Mucosa of descending colon (tissue), 3 donors: Measurements from ENCODE around the gene SREBF2. TPM values are rescaled to one million over a fixed set of nuclear protein-coding genes. Genes with fewer than 3 reads are reported as not detected.

Experiments used
- ATAC-seq: fragments of 200-7000 bp; cut with Tn5 transposase; one replicate; pipeline ENCODE4 v1.9.1; 2020; ENCODE audit warnings: mild to moderate bottlenecking, moderate library complexity
- DNase-seq, 3 donors: peaks; one replicate each; pipeline ENCODE4 v3.0.0-alpha.2; 2020
- H3K36me3 ChIP-seq: fragments of 200-600 bp; one replicate; pipeline ENCODE4 v1.8.0; 2021; ENCODE audit warnings: low read depth, mild to moderate bottlenecking
- H3K4me1 ChIP-seq: fragments of 200-600 bp; one replicate; pipeline ENCODE4 v1.8.0; 2021; ENCODE audit warnings: low read depth, mild to moderate bottlenecking
- H3K4me3 ChIP-seq: fragments of 200-600 bp; one replicate; pipeline ENCODE4 v1.8.0; 2021; ENCODE audit warnings: mild to moderate bottlenecking
- H3K9me3 ChIP-seq: fragments of 200-600 bp; one replicate; pipeline ENCODE4 v1.8.0; 2021; ENCODE audit warnings: mild to moderate bottlenecking
- intact Hi-C, 2 donors: fragments of 100-400 bp; cut with DNase I in 1 of 2; cut with micrococcal nuclease in 1 of 2; formaldehyde crosslinking; loops; one replicate each; pipeline versions ENCODE4 v1.11.0 to v1.11.1; 2022; cut with DNase I, micrococcal nuclease
- total RNA-seq, 3 donors: library from RNA; stranded (reverse); fragmentation: NEBNext Ultra II Directional in 2 of 3; extraction: Animal tissue kit (Norgen Biotek cat#: 25700) in 2 of 3; gene quantifications; one replicate each; pipeline versions ENCODE4 v1.2.1 to v1.2.4, GENCODE V29; 2021 to 2023
- TF ChIP-seq, protein P1 (sequence below): fragments of 200-600 bp; IDR thresholded peaks from one replicate; pipeline ENCODE4 v1.8.0; 2022; ENCODE audit warnings: antibody characterized with exemption, mild to moderate bottlenecking
- donor health status: DM: no; HTN: no; CAD: no; lungs with moderate emphysema.
- donor health status: DM: no; HTN: no; CAD: no.
- donor health status: DM: no; HTN: yes; CAD: no.

SREBF2 gene
- total RNA-seq, 3 donors from 2014 or later: 139 to 254 (median 169) TPM

DNA sequence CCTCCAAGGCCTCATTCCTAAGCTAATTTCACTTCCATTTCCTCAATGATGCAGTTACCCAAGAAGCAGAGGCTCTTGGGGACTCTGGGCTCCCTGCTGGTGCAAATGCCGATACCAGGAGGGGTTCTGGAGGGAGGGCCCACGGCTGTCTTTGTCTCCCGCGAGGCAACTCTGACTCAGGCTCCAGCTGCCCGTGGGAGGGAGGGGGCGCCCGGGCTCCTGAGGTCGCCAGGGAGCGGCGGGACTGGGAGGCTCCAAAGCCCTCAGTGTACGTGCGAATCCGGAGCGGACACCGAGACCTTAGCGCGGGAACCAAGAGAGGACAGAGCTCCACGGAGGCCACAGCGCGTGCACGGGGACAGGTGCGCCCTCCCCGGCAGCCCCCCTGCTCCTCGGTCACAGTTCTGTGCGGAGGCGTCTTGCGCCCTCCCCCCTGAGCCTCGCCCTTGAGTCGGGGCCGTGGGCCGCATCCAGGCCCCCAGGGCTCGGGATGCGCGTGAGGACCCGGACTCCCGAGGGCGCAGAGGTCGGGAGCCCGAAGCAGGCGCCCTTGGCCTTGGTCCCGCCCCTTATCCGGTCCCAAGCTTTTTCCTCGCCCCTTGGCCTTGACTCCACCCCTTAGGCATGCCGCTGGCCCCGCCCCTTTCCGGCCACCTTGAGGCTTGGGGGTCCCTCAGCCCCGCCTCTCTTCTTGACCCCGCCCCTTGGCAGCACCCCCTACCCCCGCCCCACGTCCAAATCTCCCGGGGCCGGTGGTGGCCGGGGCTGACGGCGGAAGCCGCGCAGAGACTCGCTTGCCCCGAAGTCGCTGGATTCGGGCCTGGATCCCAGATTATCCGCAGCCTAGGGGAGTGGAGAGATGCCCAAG is 86.7 kb downstream of the SREBF2 start:
- TF ChIP-seq, protein P1, sequence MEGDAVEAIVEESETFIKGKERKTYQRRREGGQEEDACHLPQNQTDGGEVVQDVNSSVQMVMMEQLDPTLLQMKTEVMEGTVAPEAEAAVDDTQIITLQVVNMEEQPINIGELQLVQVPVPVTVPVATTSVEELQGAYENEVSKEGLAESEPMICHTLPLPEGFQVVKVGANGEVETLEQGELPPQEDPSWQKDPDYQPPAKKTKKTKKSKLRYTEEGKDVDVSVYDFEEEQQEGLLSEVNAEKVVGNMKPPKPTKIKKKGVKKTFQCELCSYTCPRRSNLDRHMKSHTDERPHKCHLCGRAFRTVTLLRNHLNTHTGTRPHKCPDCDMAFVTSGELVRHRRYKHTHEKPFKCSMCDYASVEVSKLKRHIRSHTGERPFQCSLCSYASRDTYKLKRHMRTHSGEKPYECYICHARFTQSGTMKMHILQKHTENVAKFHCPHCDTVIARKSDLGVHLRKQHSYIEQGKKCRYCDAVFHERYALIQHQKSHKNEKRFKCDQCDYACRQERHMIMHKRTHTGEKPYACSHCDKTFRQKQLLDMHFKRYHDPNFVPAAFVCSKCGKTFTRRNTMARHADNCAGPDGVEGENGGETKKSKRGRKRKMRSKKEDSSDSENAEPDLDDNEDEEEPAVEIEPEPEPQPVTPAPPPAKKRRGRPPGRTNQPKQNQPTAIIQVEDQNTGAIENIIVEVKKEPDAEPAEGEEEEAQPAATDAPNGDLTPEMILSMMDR: no peak
- Histone ChIP-seq H3K36me3 (no peaks in the 10 kb centered on the region), H3K9me3 (no peaks in the 10 kb centered on the region), H3K4me1 (peaks cover 25% of the 10 kb centered on the region), H3K4me3 (no peak overlapping the region)
- intact Hi-C loops: no loop called here
- DNase-seq (peak; percentile 78 to 89 (median 84)), ATAC-seq (peak; percentile 78)

DNA sequence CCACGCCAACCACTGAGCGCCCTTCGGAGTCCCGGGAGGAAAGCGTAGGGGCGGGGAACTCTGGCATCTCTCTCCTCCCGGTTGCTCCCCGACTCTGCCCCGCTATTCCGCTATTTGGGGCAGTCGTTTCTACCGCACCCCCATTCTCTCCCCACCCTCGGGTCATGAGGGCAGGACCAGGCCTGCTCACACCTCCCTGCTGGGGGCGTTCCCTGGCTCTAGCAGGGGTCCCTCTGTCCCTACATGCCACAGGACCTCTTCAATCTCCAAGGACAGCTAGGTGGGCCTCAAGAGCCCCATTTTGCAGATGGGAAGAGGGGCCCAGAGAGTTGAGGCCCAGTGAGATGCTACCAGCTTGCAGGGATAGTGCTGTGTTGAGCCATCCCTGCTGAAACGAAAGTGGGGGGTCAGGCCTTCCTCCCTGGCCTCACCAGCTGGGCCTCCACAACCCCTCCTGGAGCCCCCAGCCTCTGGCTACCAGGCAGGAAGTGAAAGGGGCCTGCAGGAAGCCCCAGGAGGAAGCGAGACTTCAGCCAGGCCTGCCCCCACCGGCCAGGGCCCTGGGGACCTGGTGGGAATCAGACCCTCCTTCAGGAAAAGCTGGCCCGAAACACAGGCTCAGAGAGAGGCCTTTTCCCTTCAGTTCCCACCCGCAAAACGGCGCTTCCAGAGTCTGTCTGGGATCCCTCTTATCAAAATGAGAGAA is 87.5 kb downstream of the SREBF2 start:
- no peak overlapping the region for H3K4me3 ChIP-seq
- peak; percentile 6 for ATAC-seq
- intact Hi-C loops: no loop called here
- peaks cover 20% of the 10 kb centered on the region for H3K4me1 ChIP-seq
- no peak for DNase-seq
- no peaks in the 10 kb centered on the region for H3K9me3 ChIP-seq
- TF ChIP-seq, protein P1: no peak
- no peaks in the 10 kb centered on the region for H3K36me3 ChIP-seq

DNA sequence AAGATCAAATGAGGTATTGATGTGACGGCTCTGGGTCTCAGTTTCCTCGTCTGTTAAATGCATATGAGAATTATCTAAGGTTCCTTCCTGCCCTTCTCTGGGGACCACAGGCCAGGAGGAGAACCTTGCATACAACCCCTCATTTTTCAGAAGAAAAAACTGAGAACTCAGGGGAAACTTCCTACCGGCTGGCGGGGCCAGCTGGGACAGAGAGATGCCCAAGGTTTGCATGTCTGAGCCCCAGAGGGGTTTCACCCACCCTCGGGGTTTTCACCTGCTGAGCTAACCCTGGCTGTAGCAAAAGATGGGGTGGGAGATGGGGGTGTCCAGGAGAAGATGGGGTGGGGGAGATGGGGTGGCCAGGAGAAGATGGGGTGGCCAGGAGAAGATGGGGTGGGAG is 89.4 kb downstream of the SREBF2 start:
- ATAC-seq (no peak), DNase-seq (no peak)
- H3K9me3 ChIP-seq: no peaks in the 10 kb centered on the region
- intact Hi-C loops: no loop called here
- H3K36me3 ChIP-seq: no peaks in the 10 kb centered on the region
- H3K4me1 ChIP-seq: peaks cover 23% of the 10 kb centered on the region
- H3K4me3 ChIP-seq: no peak overlapping the region
- TF ChIP-seq, protein P1: no peak

DNA sequence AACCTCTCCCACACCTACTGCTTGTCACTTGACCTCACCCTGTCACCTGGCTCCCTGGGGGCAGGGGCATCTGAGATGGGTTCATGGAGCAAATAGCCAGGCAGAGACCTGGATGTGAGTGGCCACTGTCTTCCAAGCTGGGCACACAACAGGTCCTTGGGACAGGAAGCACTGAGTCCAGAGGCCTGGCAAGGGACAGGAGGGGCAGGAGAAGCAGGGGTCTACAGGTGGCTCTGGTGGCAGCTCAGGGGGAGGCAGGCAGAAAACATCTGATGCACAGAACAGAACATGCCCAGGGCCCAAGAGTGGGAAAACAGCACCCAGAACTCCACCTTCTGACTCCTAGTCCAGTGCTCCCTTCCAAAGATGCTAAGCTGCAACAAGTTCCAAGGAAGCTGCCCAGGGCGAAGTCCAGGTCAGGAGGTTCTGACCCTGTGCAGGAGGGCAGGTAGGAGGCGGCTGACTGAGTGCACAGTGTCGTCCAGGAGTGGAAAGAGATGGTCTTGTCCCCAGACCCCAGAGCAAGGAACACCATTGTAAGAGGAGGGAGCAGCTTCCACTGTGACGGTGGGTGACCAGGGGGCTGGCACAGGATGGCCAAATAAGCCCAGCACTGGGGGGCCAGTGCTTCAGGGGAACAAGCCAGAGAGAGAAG is 90.2 kb downstream of the SREBF2 start:
- H3K4me3 ChIP-seq: no peak overlapping the region
- TF ChIP-seq, protein P1: no peak
- ATAC-seq: no peak
- H3K4me1 ChIP-seq: peaks cover 23% of the 10 kb centered on the region
- no peaks in the 10 kb centered on the region for H3K9me3 ChIP-seq
- no peaks in the 10 kb centered on the region for H3K36me3 ChIP-seq
- DNase-seq: no peak
- intact Hi-C loops: no loop called here

DNA sequence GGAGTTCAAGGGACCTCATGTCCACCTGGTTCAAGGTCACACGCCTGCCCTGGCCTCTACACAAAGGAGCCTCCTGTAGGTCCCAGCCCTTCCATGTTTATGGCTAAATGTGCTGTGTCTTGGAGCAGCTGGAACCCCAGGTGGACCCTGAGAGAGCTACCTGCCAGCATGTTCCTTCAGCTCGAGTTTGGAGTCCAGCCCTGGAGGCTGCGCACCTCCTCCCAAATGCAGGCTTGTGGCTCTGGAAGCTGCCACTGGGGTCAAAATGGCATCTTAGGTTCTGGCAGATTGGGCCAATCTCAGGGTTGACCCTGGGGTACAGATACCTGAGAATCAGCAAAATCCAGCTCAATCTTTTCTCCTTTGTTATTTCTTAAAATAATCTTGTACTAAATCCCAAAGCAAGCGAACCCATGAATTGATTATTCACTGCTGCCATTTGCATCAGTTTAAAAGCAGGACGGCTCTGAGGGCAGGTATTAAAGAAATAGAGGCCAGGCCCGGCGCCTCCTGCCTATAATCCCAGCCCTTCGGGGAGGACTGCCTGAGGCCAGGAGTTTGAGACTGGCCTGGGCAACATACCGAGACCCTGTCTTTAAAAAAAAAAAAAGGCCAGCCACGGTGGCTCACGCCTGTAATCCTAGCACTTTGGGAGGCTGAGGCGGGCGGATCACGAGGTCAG is 90.8 kb downstream of the SREBF2 start:
- peaks cover 17% of the 10 kb centered on the region for H3K4me1 ChIP-seq
- intact Hi-C loops: no loop called here
- ATAC-seq: no peak
- H3K4me3 ChIP-seq: no peak overlapping the region
- H3K36me3 ChIP-seq: no peaks in the 10 kb centered on the region
- TF ChIP-seq, protein P1: no peak
- DNase-seq: no peak
- no peaks in the 10 kb centered on the region for H3K9me3 ChIP-seq
